Fibroblast of pulmonary artery (primary cell): ENCODE measurements around the gene KSR2.

Experiments
- DNase-seq: peaks from one replicate; pipeline ENCODE4 v3.0.0-alpha.2; 2010; ENCODE audit warnings: low read depth
- H3K4me3 ChIP-seq: replicated peaks from 2 replicates; pipeline ENCODE4 v1.5.1; 2011; ENCODE audit warnings: low read depth, mild to moderate bottlenecking, control low read depth, low read length, moderate library complexity
- CTCF ChIP-seq: IDR thresholded peaks from 2 replicates; pipeline ENCODE4 v1.5.1; 2011; ENCODE audit warnings: mild to moderate bottlenecking, control low read depth, low read length, inconsistent platforms; ENCODE audit errors: missing control alignments

Gene KSR2

GRCh38 chr12:117968151-117968789 lies 520 bp downstream of the KSR2 start:
- no peak overlapping the region for H3K4me3 ChIP-seq
- no peak for DNase-seq

GRCh38 chr12:117967512-117967911 lies 1.3 kb downstream of the KSR2 start:
- no peak for DNase-seq
- no peak for TF ChIP-seq CTCF
- no peak overlapping the region for H3K4me3 ChIP-seq

More at GRCh38 chr12:117968151-117968789, 520 bp downstream of the KSR2 start:
- TF ChIP-seq CTCF, result no peak

- no peak for TF ChIP-seq CTCF
Observed at GRCh38 chr12:117967043-117967442, 1.7 kb downstream of the KSR2 start.

GRCh38 chr12:117966511-117966910 lies 2.3 kb downstream of the KSR2 start:
- DNase-seq, result no peak
- no peak for TF ChIP-seq CTCF
- no peak overlapping the region for H3K4me3 ChIP-seq

More at GRCh38 chr12:117967043-117967442, 1.7 kb downstream of the KSR2 start:
- H3K4me3 ChIP-seq, result no peak overlapping the region
- no peak for DNase-seq

GRCh38 chr12:117963836-117964235 lies 5.0 kb downstream of the KSR2 start:
- H3K4me3 ChIP-seq, result no peak overlapping the region
- DNase-seq, result no peak
- no peak for TF ChIP-seq CTCF

GRCh38 chr12:117936722-117937484 lies 31.9 kb downstream of the KSR2 start:
- no peak for TF ChIP-seq CTCF
- DNase-seq, result no peak
- H3K4me3 ChIP-seq, result no peak overlapping the region
